Body of pancreas (tissue), 4 donors: ENCODE results near the gene LEF1. TPM values are rescaled to one million over a fixed set of nuclear protein-coding genes. Genes with fewer than 3 reads are reported as not detected.
A peak's percentile ranks its signal among the peaks of the same experiment; 100 is the strongest.

Source experiments
- ATAC-seq: fragments of 150-250 bp; one replicate; pipeline ENCODE4 v1.9.1; 2016
- DNase-seq, 4 donors: peaks; one replicate each; pipeline ENCODE4 v3.0.0-alpha.2; 2019
- H3K27ac ChIP-seq, 4 donors: fragments of 200-600 bp; sonication (generic); 1 replicate in 3 of 4; 2 replicates in 1 of 4; pipeline versions ENCODE4 v1.5.1 to v1.6.1; 2016 to 2019; ENCODE audit warnings: mild to moderate bottlenecking in 1 of 4, mixed read lengths in 1 of 4, moderate library complexity in 1 of 4
- H3K27me3 ChIP-seq, 2 donors: fragments of 200-600 bp; sonication (generic); one replicate each; pipeline ENCODE4 v1.6.0; 2016; ENCODE audit warnings: mild to moderate bottlenecking in 1 of 2
- H3K36me3 ChIP-seq, 2 donors: fragments of 200-600 bp; sonication (generic); replicated peaks in 1 of 2; 2 replicates each; pipeline ENCODE4 v1.5.1; 2016; ENCODE audit warnings: low read depth in 2 of 2; ENCODE audit not compliant: insufficient read depth in 1 of 2
- H3K4me1 ChIP-seq: fragments of 200-600 bp; sonication (generic); one replicate; pipeline ENCODE4 v1.6.0; 2016
- H3K4me3 ChIP-seq, 2 donors: fragments of 200-600 bp; sonication (generic); 1 replicate in 1 of 2; 2 replicates in 1 of 2; pipeline ENCODE4 v1.5.1; 2016 to 2019
- H3K9me3 ChIP-seq, 3 donors: fragments of 200-600 bp; sonication (generic); 1 replicate in 2 of 3; 2 replicates in 1 of 3; pipeline ENCODE4 v1.5.1; 2016
- CTCF ChIP-seq, 7 experiments: fragments of 450-650 bp in 4 of 7; fragments of 200-600 bp in 3 of 7; sonication (generic) in 3 of 7; IDR thresholded peaks; one replicate each; pipeline ENCODE4 v1.5.1; 2016 to 2019; ENCODE audit warnings: antibody characterized with exemption in 7 of 7
- POLR2A ChIP-seq, 3 donors: fragments of 450-650 bp; IDR thresholded peaks; one replicate each; pipeline ENCODE4 v1.6.1; 2016; ENCODE audit warnings: antibody characterized with exemption in 3 of 3, mild to moderate bottlenecking in 2 of 3
- WGBS, 2 donors: methylation state at CpG; one replicate each; pipeline ENCODE4 v1.1.5; 2017; 5-methylcytosine and 5-hydroxymethylcytosine counted together
- intact Hi-C: fragments of 100-400 bp; cut with DNase I; formaldehyde crosslinking; loops from one replicate; pipeline ENCODE4 v1.15.1; 2023
- total RNA-seq, 2 donors: library from RNA; depleted of rRNA; stranded (reverse); fragments of >200 nt; gene quantifications; one replicate each; pipeline ENCODE4 v1.1.0, GENCODE V29; 2016

LEF1 gene
- total RNA-seq, 2 donors from 2014 or later = 1.6 to 5.6 TPM

GRCh38 chr4:108103099-108103862 lies 65.5 kb downstream of the LEF1 start:
- 79 to 81% methylated on average over 5 of the region's 5 CpGs for WGBS, 2 donors
- no peaks in the 10 kb centered on the region for H3K9me3 ChIP-seq
- no peak for ATAC-seq

GRCh38 chr4:108100827-108101226 lies 67.9 kb downstream of the LEF1 start:
- H3K4me3 ChIP-seq = no peak overlapping the region
- H3K27me3 ChIP-seq = no peaks in the 10 kb centered on the region
- no peaks in the 10 kb centered on the region for H3K9me3 ChIP-seq
- H3K36me3 ChIP-seq = no peaks in the 10 kb centered on the region
- ATAC-seq (no peak), DNase-seq (no peak)
- intact Hi-C loops = no loop called here
- WGBS, 2 donors = 20 to 22% methylated on average over 1 of the region's 1 CpG
- H3K27ac ChIP-seq = no peak overlapping the region
- TF ChIP-seq POLR2A (IDR thresholded peaks at IDR 0.05) = no peak
- TF ChIP-seq CTCF (IDR thresholded peaks at IDR 0.05) = no peak
- no peaks in the 10 kb centered on the region for H3K4me1 ChIP-seq

More at GRCh38 chr4:108103099-108103862, 65.5 kb downstream of the LEF1 start:
- Histone ChIP-seq H3K27ac (no peak overlapping the region), H3K4me3 (no peak overlapping the region), H3K4me1 (no peaks in the 10 kb centered on the region), H3K27me3 (no peaks in the 10 kb centered on the region), H3K36me3 (no peaks in the 10 kb centered on the region)
- DNase-seq = no peak
- intact Hi-C loops = no loop called here
- TF ChIP-seq CTCF (IDR thresholded peaks at IDR 0.05) (no peak), POLR2A (IDR thresholded peaks at IDR 0.05) (no peak)

GRCh38 chr4:108099838-108100237 lies 68.9 kb downstream of the LEF1 start:
- Histone ChIP-seq H3K9me3 (no peaks in the 10 kb centered on the region), H3K4me3 (no peak overlapping the region), H3K4me1 (no peaks in the 10 kb centered on the region), H3K36me3 (no peaks in the 10 kb centered on the region), H3K27ac (no peak overlapping the region), H3K27me3 (no peaks in the 10 kb centered on the region)
- 93 to 100% methylated on average over 1 of the region's 1 CpG for WGBS, 2 donors
- intact Hi-C loops = no loop called here
- DNase-seq (no peak), ATAC-seq (no peak)
- no peak for TF ChIP-seq CTCF (IDR thresholded peaks at IDR 0.05)
- TF ChIP-seq POLR2A (IDR thresholded peaks at IDR 0.05) = no peak

- ATAC-seq = peak; percentile 48
- H3K36me3 ChIP-seq = no peaks in the 10 kb centered on the region
- H3K4me3 ChIP-seq = no peak overlapping the region
- TF ChIP-seq POLR2A (IDR thresholded peaks at IDR 0.05) = no peak
- TF ChIP-seq CTCF (IDR thresholded peaks at IDR 0.05) = no peak
- H3K9me3 ChIP-seq = no peaks in the 10 kb centered on the region
- H3K4me1 ChIP-seq = no peaks in the 10 kb centered on the region
- no peak for DNase-seq
- WGBS, 2 donors = 41 to 44% methylated on average over 5 of the region's 5 CpGs
- intact Hi-C loops = no loop called here
- H3K27me3 ChIP-seq = no peaks in the 10 kb centered on the region
- H3K27ac ChIP-seq = no peak overlapping the region
Observed at GRCh38 chr4:108097990-108098553, 70.7 kb downstream of the LEF1 start.
